Ecto neural progenitor cell (in vitro differentiated cells): Measurements from ENCODE around the gene LUC7L.
"Not testable (repeated sequence)": the region's sequence is repeated elsewhere in the genome, so short reads cannot be mapped to it uniquely, and the experiment has no call there.

Experiments
- DNase-seq: peaks from one replicate; pipeline ENCODE4 v3.0.0-alpha.2; 2018; ENCODE audit warnings: low spot score

Gene LUC7L

GRCh38 chr16:164827-165538 lies 64.3 kb downstream of the LUC7L start:
- DNase-seq, result no peak

DNA sequence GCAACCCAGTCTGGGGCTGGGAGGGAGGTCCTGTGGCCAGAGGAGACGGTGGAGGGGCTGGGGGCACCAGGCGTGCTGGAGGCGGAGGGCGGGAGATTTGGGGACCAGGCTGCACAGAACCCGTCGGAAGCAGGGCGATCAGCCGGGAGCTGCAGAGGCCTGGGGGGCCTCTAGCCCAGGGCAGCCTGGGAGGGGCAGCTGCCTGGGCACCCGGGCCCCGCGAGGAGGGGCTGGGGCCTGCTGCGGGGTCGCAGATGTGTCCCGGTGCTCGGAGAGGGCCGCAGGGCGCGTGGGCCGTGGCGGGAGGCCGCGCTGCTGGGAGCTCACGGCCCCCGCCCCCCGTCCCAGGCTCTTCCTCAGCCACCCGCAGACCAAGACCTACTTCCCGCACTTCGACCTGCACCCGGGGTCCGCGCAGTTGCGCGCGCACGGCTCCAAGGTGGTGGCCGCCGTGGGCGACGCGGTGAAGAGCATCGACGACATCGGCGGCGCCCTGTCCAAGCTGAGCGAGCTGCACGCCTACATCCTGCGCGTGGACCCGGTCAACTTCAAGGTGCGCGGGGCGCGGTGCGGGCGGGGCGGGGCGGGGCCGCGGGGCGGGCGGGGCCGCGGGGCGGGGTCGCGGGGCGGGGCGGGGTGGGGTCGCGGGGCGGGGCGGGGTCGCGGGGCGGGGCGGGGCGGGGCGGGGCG lies 65.0 kb downstream of the LUC7L start:
- not testable (repeated sequence) for DNase-seq

DNA sequence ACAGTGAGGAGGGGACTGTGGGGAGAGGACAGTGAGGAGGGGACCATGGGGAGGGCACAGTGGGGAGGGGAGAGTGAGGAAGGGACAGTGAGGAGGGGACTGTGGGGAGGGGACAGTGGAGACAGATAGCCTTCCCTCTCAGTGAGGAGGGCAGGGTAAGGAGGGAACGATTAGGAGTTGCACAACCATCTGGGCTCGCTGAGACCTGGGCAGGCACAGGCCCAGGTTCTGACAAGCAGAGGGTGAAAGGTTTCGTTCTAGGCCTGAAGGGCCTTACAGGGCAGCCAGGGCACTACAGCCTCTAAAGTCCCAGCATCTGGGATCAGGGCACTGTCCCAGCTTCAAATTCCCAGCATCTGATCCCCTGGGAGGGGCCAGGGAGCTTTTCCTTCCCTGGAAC lies 65.6 kb downstream of the LUC7L start:
- not testable (repeated sequence) for DNase-seq

GRCh38 chr16:163139-163538 lies 66.1 kb downstream of the LUC7L start:
- DNase-seq, result not testable (repeated sequence)

GRCh38 chr16:162271-162991 lies 66.8 kb downstream of the LUC7L start:
- DNase-seq, result no peak

GRCh38 chr16:160691-161190 lies 68.5 kb downstream of the LUC7L start:
- no peak for DNase-seq

DNA sequence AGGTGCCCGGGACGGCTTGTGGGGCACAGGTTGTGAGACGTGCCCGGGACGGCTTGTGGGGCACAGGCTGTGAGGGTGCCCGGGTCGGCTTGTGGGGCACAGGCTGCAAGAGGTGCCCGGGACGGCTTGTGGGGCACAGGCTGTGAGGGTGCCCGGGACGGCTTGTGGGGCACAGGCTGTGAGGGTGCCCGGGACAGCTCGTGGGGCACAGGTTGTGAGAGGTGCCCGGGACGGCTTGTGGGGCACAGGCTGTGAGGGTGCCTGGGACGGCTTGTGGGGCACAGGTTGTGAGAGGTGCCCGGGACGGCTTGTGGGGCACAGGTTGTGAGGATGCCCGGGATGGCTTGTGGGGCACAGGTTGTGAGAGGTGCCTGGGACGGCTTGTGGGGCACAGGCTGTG lies 69.0 kb downstream of the LUC7L start:
- not testable (repeated sequence) for DNase-seq

GRCh38 chr16:159136-159849 lies 70.0 kb downstream of the LUC7L start:
- DNase-seq, result no peak

DNA sequence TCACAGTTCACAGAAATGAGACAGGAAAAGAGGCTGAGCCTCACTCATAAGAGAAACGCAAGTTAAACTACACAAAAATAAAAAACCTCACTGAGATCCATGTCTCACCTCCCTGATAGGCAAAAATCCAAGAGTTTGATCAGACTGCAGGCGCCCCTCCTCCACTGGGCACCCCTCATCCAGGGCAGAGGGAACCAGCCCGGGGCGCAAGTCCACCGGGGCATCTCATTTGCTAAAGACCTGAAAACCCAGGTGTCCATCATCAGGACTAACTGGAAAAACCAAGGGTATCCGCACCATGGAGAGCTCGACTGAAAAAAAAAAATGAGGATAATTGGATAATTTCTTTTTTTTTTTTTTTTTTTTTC lies 74.2 kb downstream of the LUC7L start:
- no peak for DNase-seq

DNA sequence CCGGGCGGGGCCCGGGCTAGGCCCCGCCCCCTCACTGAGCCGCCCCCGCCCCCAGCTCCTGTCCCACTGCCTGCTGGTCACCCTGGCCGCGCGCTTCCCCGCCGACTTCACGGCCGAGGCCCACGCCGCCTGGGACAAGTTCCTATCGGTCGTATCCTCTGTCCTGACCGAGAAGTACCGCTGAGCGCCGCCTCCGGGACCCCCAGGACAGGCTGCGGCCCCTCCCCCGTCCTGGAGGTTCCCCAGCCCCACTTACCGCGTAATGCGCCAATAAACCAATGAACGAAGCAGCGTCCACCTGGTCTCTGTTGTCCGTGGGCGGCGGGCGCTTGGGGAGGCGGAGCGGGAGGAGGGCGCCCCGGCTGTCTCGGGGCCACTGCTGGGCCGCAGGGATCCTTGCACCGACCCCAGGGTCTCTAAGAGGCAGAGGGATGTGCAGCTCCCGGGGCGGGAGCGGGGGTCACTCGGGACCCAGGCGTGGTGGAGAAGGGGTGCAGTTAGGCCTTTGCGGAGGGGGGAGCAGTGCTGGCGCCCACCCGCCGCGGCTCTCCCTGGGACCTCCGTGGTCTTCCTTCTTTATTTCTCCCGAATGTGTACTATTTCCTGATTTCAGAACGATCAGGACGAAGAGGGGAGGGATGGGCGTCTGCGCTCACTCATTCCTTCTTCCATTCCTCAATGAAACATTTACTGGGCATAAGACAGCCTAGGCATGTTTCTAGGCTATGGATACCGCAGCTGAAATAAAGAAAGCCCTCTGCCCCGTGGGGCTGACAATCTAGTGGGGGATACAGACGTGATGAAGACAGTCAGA lies 74.8 kb downstream of the LUC7L start:
- peak; percentile 70 for DNase-seq

- DNase-seq, result not testable (repeated sequence)
Observed at GRCh38 chr16:153550-154216, 75.6 kb downstream of the LUC7L start.

DNA sequence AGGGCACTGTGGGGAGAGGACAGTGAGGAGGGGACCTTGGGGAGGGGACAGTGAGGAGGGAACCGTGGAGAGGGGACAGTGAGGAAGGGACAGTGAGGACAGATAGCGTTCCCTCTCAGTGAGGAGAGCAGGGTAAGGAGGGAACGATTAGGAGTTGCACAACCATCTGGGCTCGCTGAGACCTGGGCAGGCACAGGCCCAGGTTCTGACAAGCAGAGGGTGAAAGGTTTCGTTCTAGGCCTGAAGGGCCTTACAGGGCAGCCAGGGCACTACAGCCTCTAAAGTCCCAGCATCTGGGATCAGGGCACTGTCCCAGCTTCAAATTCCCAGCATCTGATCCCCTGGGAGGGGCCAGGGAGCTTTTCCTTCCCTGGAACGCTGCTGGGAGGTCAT lies 76.1 kb downstream of the LUC7L start:
- DNase-seq, result not testable (repeated sequence)

GRCh38 chr16:152141-153128 lies 76.8 kb downstream of the LUC7L start, which contains the start of gene HBZ:
TSS of gene HBZ (plus strand) at chr16:152644. CDS start at chr16:152910, 266 bp downstream.
- no peak for DNase-seq

GRCh38 chr16:149024-149660 lies 80.1 kb downstream of the LUC7L start:
- DNase-seq, result no peak

DNA sequence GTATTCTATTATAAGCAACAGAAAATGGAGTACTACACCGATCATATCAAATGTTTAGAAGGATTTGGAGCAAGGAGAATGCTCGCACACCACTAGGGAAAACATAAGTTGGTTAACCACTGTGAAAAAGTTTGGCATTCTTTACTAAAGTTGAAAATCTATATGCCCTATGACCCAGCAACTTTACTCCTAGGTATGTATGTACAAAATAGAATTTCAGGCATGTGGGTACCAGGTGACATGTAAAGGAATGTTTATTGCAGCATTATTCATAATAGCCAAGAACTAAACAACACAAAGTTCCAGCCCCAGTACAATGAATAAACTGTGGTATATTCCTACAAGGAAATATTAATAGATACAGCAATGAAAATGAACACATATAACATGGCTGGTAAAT lies 82.6 kb downstream of the LUC7L start:
- no peak for DNase-seq

DNA sequence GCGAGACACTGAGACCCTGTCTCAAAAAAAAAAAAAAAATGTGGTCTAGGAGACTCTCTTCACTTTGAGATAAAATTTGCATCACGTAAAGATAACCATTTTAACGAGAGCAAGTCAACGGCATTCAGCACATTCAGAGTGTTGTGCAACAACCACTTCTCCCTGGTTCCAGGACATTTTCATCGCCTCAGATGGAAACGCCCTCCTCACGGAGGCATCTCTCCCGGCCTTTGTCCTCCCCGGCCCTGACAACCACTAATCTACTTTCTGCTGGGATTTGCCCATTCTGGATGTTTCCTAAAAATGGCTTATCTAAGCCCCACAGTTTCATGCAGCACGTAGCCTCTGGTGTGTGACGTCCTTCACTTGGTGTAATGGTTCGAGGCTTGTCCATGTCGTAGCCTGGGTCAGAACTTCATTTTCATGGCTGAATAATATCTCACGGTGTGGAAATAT lies 84.4 kb downstream of the LUC7L start:
- DNase-seq, result no peak

DNA sequence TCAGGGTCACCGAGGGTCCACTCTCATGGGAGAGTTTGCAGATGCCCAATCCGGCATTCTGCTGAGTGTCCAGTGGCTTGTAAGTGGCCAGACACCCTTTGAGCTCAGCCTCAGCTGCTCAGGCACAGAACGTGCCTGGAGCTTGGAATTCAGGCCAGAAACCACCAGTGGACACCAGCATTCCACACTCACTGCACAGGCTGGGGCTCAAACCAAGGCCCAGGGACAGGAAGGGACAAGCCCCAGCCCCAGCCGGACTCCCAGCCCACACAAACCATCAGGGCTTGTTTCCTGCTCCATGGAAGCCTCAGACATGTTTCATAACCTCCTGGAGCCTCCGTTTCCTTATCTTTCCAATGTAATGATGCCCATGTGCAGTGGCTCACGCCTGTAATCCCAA lies 85.8 kb downstream of the LUC7L start:
- no peak for DNase-seq

GRCh38 chr16:143047-143446 lies 86.2 kb downstream of the LUC7L start:
- DNase-seq, result no peak

- no peak for DNase-seq
Observed at GRCh38 chr16:142405-142967, 86.8 kb downstream of the LUC7L start.
